GM12878 (cell line): ENCODE results near the gene HNRNPA1. TPM values are rescaled to one million over a fixed set of nuclear protein-coding genes. Genes with fewer than 3 reads are reported as not detected.
A peak's percentile ranks its signal among the peaks of the same experiment; 100 is the strongest.

Experiments used
- ATAC-seq: fragments of 200-7000 bp; cut with Tn5 transposase; 3 replicates; pipeline ENCODE4 v1.9.1; 2020; ENCODE audit warnings: mild to moderate bottlenecking, moderate library complexity
- BruUV-seq: library from RNA; stranded (reverse); fragments of 400-500 nt; replicated peaks from 2 replicates; lab custom pipeline; 2021; lab: Mats Ljungman, UMichigan
- CTCF ChIA-PET: fragments of 300-600 bp; sonication (Branson Sonifier 250); formaldehyde crosslinking; extraction: SDS; loops from one replicate; lab custom pipeline; 2021; ENCODE audit warnings: inconsistent platforms; lab: Yijun Ruan, JAX
- POLR2A ChIA-PET: fragments of 350-600 bp; formaldehyde crosslinking; extraction: SDS; loops from one replicate; lab custom pipeline; 2021; ENCODE audit warnings: inconsistent platforms; lab: Charles Lee
- RAD21 ChIA-PET: fragments of 300-600 bp; sonication (Branson Sonifier 250); formaldehyde crosslinking; loops from one replicate; lab custom pipeline; 2023; ENCODE audit warnings: antibody characterized with exemption; ENCODE audit not compliant: unreplicated experiment; lab: Charles Lee
- SMC1A ChIA-PET: fragments of 300-600 bp; sonication (Branson Sonifier 250); formaldehyde crosslinking; loops from one replicate; lab custom pipeline; 2023; ENCODE audit not compliant: unreplicated experiment, uncharacterized antibody; lab: Charles Lee
- DNase-seq: peaks from one replicate; pipeline ENCODE4 v3.0.0-alpha.2; 2011; ENCODE audit warnings: low read depth, low spot score
- FAIRE-seq: peaks from 3 replicates; lab custom pipeline; 2011; peaks lifted over from hg19 to GRCh38; lab: Jason Lieb, UNC
- H2AFZ ChIP-seq: 2 replicates; pipeline ENCODE4 v1.6.0; 2011; ENCODE audit warnings: low read depth, low read length, control low read depth; ENCODE audit not compliant: control insufficient read depth
- H3K27ac ChIP-seq: 2 replicates; pipeline ENCODE4 v1.5.1; 2011; ENCODE audit warnings: control low read depth; ENCODE audit not compliant: control insufficient read depth, insufficient read depth
- H3K27me3 ChIP-seq, 2 experiments: replicated peaks in 1 of 2; 2 replicates each; pipeline versions ENCODE4 v1.6.0 to v1.6.1; 2011; ENCODE audit warnings: low read length in 1 of 2; ENCODE audit not compliant: control insufficient read depth in 2 of 2, insufficient read depth in 2 of 2
- H3K36me3 ChIP-seq, 2 experiments: 2 replicates each; pipeline ENCODE4 v1.5.1; 2011; ENCODE audit warnings: low read length in 1 of 2; ENCODE audit not compliant: control insufficient read depth in 2 of 2, insufficient read depth in 2 of 2
- H3K4me1 ChIP-seq: 2 replicates; pipeline ENCODE4 v1.6.1; 2011; ENCODE audit warnings: mild to moderate bottlenecking, low read length, moderate library complexity, mixed read lengths; ENCODE audit not compliant: control insufficient read depth, insufficient read depth
- H3K4me2 ChIP-seq: 2 replicates; pipeline ENCODE4 v1.6.0; 2011; ENCODE audit warnings: control low read depth; ENCODE audit not compliant: control insufficient read depth, insufficient read depth
- H3K4me3 ChIP-seq: fragments of 200-600 bp; sonication (generic); 2 replicates; pipeline ENCODE4 v1.5.1; 2016
- H3K79me2 ChIP-seq: 2 replicates; pipeline ENCODE4 v1.6.0; 2011; ENCODE audit warnings: low read length; ENCODE audit not compliant: control insufficient read depth, insufficient read depth
- H3K9ac ChIP-seq: 2 replicates; pipeline ENCODE4 v1.8.0; 2011; ENCODE audit warnings: low read length, control low read depth, mixed read lengths; ENCODE audit not compliant: control insufficient read depth, insufficient read depth
- H3K9me3 ChIP-seq: replicated peaks from 3 replicates; pipeline ENCODE4 v1.5.1; 2011; ENCODE audit warnings: mild to moderate bottlenecking, low read length; ENCODE audit not compliant: control insufficient read depth, insufficient read depth
- H4K20me1 ChIP-seq: 2 replicates; pipeline ENCODE4 v1.6.0; 2011; ENCODE audit not compliant: control insufficient read depth, insufficient read depth
- BCL11A ChIP-seq: IDR thresholded peaks from 2 replicates; pipeline ENCODE4 v1.6.1; 2011; ENCODE audit warnings: low read depth, low read length
- HDAC2 ChIP-seq: fragments of 200-600 bp; sonication (generic); IDR thresholded peaks from 2 replicates; pipeline ENCODE4 v1.6.1; 2017
- HDAC6 ChIP-seq: fragments of 200-600 bp; sonication (generic); IDR thresholded peaks from one replicate; pipeline ENCODE4 v1.8.0; 2017; ENCODE audit warnings: antibody characterized with exemption; ENCODE audit not compliant: unreplicated experiment
- MYC ChIP-seq: IDR thresholded peaks from 2 replicates; pipeline ENCODE4 v1.6.1; 2011; ENCODE audit warnings: mild to moderate bottlenecking, low read length, moderate library complexity, inconsistent platforms; ENCODE audit not compliant: insufficient read depth, insufficient replicate concordance, insufficient read length, severe bottlenecking
- NR2C2 ChIP-seq: IDR thresholded peaks from 2 replicates; pipeline ENCODE4 v1.6.1; 2011; ENCODE audit warnings: borderline replicate concordance, low read depth; ENCODE audit not compliant: control insufficient read depth, insufficient read length
- POU2F2 ChIP-seq: IDR thresholded peaks from 3 replicates; pipeline ENCODE4 v1.6.1; 2011; ENCODE audit warnings: low read depth, mild to moderate bottlenecking, low read length, borderline replicate concordance
- RAD21 ChIP-seq: IDR thresholded peaks from 2 replicates; pipeline ENCODE4 v1.6.1; 2011; ENCODE audit warnings: mild to moderate bottlenecking, low read depth, low read length, moderate library complexity; ENCODE audit not compliant: insufficient read depth
- RBBP5 ChIP-seq: fragments of 200-600 bp; sonication (generic); conservative IDR thresholded peaks from 2 replicates; pipeline ENCODE4 v1.6.1; 2016
- SMAD1 ChIP-seq: fragments of 450-650 bp; IDR thresholded peaks from 2 replicates; pipeline ENCODE4 v1.6.1; 2018; ENCODE audit warnings: mild to moderate bottlenecking, low read depth; ENCODE audit not compliant: partially characterized antibody
- SP1 ChIP-seq: IDR thresholded peaks from one replicate; pipeline ENCODE4 v1.6.1; 2011; ENCODE audit warnings: low read depth, low read length
- TCF3 ChIP-seq: IDR thresholded peaks from 2 replicates; pipeline ENCODE4 v1.6.1; 2012; ENCODE audit warnings: low read depth, mild to moderate bottlenecking, low read length, borderline replicate concordance; ENCODE audit not compliant: insufficient read depth
- WGBS: methylation state at CpG from one replicate; pipeline ENCODE4 v1.1.6; 2016; ENCODE audit warnings: low lambda C conversion rate; ENCODE audit not compliant: insufficient replicate concordance, insufficient coverage; ENCODE audit errors: missing lambda C conversion rate; 5-methylcytosine and 5-hydroxymethylcytosine counted together
- in situ Hi-C: fragments of 300-500 bp; cut with MboI; formaldehyde crosslinking; loops from 9 replicates; pipeline ENCODE4 v1.14.3; 2018; ENCODE audit warnings: mixed read lengths
- intact Hi-C: fragments of 100-400 bp; cut with micrococcal nuclease; formaldehyde crosslinking; loops from one replicate; pipeline ENCODE4 v1.14.2; 2022; ENCODE audit not compliant: unreplicated experiment
- polyA plus RNA-seq, 11 experiments: library from polyadenylated mRNA; depleted of rRNA in 4 of 11; unstranded in 6 of 11; stranded (reverse) in 5 of 11; fragments of >200 nt; fragmentation: Nextera tagmentation in 4 of 11; fragmentation: Illumina TruSeq in 1 of 11; extraction: Ambion mirVana in 4 of 11; extraction: Trizol in 1 of 11; gene quantifications; 1 replicate in 1 of 11; 2 replicates in 10 of 11; pipeline versions ENCODE4 v1.2.1 to v1.2.3, GENCODE V29; 2011 to 2016; ENCODE audit warnings: inconsistent platforms in 2 of 11, missing spikeins in 2 of 11, low read depth in 1 of 11
- total RNA-seq, 4 experiments: library from RNA; depleted of rRNA in 3 of 4; stranded (reverse); fragments of >200 nt in 3 of 4; fragmentation: Illumina TruSeq in 1 of 4; extraction: Trizol in 1 of 4; gene quantifications; 2 replicates each; pipeline versions ENCODE4 v1.2.1 to v1.2.3, GENCODE V29; 2013 to 2021
- TF ChIP-seq, protein P1 (sequence below): fragments of 450-650 bp; IDR thresholded peaks from 2 replicates; pipeline ENCODE4 v1.6.1; 2017; ENCODE audit warnings: mild to moderate bottlenecking, moderate library complexity

Gene HNRNPA1
- total and polyA plus RNA-seq, 10 of the 15 experiments (the other 5 are each of a cell fraction or from before 2014, with no cell fraction given): 630 to 2,342 (median 1,407) TPM

DNA sequence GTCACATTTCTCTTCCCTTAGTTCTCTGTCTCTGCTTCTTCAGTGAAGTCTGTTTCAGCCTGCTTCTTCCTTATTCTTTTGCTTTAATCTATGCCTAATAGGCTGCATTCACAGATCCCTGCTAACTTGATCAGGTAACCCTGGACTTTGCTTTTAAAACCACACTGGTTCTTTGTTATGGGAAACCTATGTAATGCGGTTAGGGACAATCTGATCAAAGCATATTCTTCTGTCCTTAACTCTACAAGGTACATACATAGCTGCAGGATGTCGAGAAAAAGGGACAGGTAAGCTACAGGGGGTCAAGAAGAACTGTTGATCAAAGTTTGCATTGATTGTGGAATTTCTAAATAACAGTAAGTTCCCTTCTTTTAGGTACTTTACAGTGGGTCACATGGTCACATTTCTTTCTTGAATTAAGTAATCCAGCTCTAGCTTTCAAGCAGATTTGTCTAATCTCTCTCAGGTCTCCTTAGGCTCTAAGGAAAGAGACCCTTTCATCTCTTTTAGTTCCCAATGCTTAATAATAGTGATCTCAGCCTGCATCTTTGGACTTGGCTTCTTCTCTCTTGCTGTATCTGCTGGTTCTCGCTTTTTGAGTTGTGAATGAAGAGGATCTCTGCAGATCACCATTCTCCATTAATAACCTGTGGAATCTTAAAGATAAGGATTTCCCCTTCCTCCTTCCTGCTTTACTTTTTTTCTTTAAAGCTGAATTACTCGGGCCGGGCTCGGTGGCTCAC lies 48.2 kb downstream of the HNRNPA1 start:
- H3K9ac ChIP-seq: no peak overlapping the region
- in situ Hi-C loops: no loop called here
- CTCF ChIA-PET: interaction anchor here (0.7 to 5.1 kb wide), 8 partner anchors 7 to 106 kb away, joined by 3 to 80 read pairs (median 4); no protein-coding TSS in a partner anchor

DNA sequence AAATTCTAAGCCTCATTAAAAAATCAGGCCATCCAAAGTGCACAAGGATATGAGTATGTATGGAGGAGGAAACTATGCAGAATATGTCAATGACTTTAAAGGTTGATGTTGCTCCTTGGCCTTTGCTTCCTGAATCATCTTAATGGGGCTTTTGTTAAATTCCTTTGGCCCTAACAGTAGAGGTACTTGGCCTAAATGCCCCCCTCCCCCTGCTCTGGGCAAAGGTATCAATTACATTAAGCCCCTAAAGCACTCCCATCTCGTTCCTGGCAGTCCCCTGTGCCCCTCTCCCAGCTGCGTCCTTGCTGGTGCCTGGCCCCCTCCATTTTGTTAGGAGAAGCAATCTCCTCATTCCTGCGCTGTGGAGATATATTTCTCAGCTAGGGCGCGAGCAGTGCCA lies 49.2 kb downstream of the HNRNPA1 start:
- Histone ChIP-seq H2AFZ (no peak overlapping the region), H3K9me3 (no peaks in the 10 kb centered on the region), H3K27ac (no peak overlapping the region), H3K36me3 (peaks cover 0 to 5% of the 10 kb centered on the region in 2 experiments; a peak in 1 of 4 replicates), H3K9ac (no peak overlapping the region), H3K27me3 (no peaks in the 10 kb centered on the region), H3K79me2 (peaks cover 24% of the 10 kb centered on the region), H3K4me3 (no peak overlapping the region), H3K4me1 (no peaks in the 10 kb centered on the region), H3K4me2 (no peak overlapping the region), H4K20me1 (no peaks in the 10 kb centered on the region)
- in situ Hi-C loops (no loop called here), intact Hi-C loops (no loop called here)
- ChIA-PET RAD21 (interaction anchor here (0.8 kb wide), 1 partner anchor 29 kb away, joined by 4 read pairs; no protein-coding TSS in a partner anchor), SMC1A (interaction anchor here (0.8 kb wide), 1 partner anchor 31 kb away, joined by 3 read pairs; no protein-coding TSS in a partner anchor), CTCF (interaction anchor here (0.7 to 0.8 kb wide), 2 partner anchors 109 to 129 kb away, joined by 3 read pairs; no protein-coding TSS in a partner anchor), POLR2A (interaction anchor here (0.9 kb wide), 1 partner anchor 12 kb away, joined by 3 read pairs; no protein-coding TSS in a partner anchor)
- DNase-seq: no peak
- WGBS: 95% methylated on average over 5 of the region's 5 CpGs
- no peak for ATAC-seq
- no peak for FAIRE-seq
- BruUV-seq: no TSS peak
- TF ChIP-seq HDAC6 (no peak), TCF3 (no peak), MYC (no peak), RBBP5 (no peak), SMAD1 (no peak), NR2C2 (no peak), SP1 (no peak), POU2F2 (no peak), RAD21 (no peak)
- TF ChIP-seq, protein P1, sequence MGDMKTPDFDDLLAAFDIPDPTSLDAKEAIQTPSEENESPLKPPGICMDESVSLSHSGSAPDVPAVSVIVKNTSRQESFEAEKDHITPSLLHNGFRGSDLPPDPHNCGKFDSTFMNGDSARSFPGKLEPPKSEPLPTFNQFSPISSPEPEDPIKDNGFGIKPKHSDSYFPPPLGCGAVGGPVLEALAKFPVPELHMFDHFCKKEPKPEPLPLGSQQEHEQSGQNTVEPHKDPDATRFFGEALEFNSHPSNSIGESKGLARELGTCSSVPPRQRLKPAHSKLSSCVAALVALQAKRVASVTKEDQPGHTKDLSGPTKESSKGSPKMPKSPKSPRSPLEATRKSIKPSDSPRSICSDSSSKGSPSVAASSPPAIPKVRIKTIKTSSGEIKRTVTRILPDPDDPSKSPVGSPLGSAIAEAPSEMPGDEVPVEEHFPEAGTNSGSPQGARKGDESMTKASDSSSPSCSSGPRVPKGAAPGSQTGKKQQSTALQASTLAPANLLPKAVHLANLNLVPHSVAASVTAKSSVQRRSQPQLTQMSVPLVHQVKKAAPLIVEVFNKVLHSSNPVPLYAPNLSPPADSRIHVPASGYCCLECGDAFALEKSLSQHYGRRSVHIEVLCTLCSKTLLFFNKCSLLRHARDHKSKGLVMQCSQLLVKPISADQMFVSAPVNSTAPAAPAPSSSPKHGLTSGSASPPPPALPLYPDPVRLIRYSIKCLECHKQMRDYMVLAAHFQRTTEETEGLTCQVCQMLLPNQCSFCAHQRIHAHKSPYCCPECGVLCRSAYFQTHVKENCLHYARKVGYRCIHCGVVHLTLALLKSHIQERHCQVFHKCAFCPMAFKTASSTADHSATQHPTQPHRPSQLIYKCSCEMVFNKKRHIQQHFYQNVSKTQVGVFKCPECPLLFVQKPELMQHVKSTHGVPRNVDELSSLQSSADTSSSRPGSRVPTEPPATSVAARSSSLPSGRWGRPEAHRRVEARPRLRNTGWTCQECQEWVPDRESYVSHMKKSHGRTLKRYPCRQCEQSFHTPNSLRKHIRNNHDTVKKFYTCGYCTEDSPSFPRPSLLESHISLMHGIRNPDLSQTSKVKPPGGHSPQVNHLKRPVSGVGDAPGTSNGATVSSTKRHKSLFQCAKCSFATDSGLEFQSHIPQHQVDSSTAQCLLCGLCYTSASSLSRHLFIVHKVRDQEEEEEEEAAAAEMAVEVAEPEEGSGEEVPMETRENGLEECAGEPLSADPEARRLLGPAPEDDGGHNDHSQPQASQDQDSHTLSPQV: no peak

More for the DNA sequence above, 48.2 kb downstream of the HNRNPA1 start:
- Histone ChIP-seq H3K36me3 (peaks cover 0 to 5% of the 10 kb centered on the region in 2 experiments; a peak in 1 of 4 replicates), H3K27me3 (no peaks in the 10 kb centered on the region), H3K4me2 (no peak overlapping the region), H3K4me3 (no peak overlapping the region), H3K4me1 (no peaks in the 10 kb centered on the region; the same call in 1 of the 2 replicates), H3K79me2 (peaks cover 24% of the 10 kb centered on the region), H3K27ac (peak overlapping the region; percentile 6; the same call in 1 of the 2 replicates), H3K9me3 (no peaks in the 10 kb centered on the region), H2AFZ (no peak overlapping the region), H4K20me1 (no peaks in the 10 kb centered on the region)
- POLR2A ChIA-PET: interaction anchor here (0.5 to 1.5 kb wide), 4 partner anchors 13 to 152 kb away, joined by 3 to 4 read pairs (median 3); no protein-coding TSS in a partner anchor
- FAIRE-seq: no peak
- RAD21 ChIA-PET: interaction anchor here (0.8 to 1.1 kb wide), 2 partner anchors 30 to 40 kb away, joined by 4 to 5 read pairs; no protein-coding TSS in a partner anchor
- BruUV-seq: no TSS peak
- SMC1A ChIA-PET: interaction anchor here (0.8 to 1.6 kb wide), 2 partner anchors 9 to 32 kb away, joined by 3 to 5 read pairs; no protein-coding TSS in a partner anchor
- no peak for TF ChIP-seq BCL11A
- TF ChIP-seq HDAC2: no peak
- no peak for DNase-seq
- WGBS: 91% methylated on average over 6 of the region's 6 CpGs
- no peak for ATAC-seq
- intact Hi-C loops: no loop called here
